H1 (cell line): ENCODE data around the gene UBAP1L. TPM values are rescaled to one million over a fixed set of nuclear protein-coding genes. Genes with fewer than 3 reads are reported as not detected.

Source experiments
- ASH2L ChIP-seq: fragments of 200-600, 300-600 bp; sonication (generic); IDR thresholded peaks from one replicate; pipeline ENCODE4 v1.7.1; 2017; ENCODE audit warnings: low read length
- BACH1 ChIP-seq: IDR thresholded peaks from 2 replicates; pipeline ENCODE4 v1.6.1; 2012; ENCODE audit warnings: low read length, improper control_type of control experiment
- CBX8 ChIP-seq: fragments of 300-800, 300-1000 bp; sonication (generic); IDR thresholded peaks from 2 replicates; pipeline ENCODE4 v1.7.1; 2016; ENCODE audit warnings: low read depth, low read length, borderline replicate concordance
- CREB1 ChIP-seq: IDR thresholded peaks from 2 replicates; pipeline ENCODE4 v1.6.1; 2012; ENCODE audit warnings: inconsistent platforms
- CTBP2 ChIP-seq: IDR thresholded peaks from 2 replicates; pipeline ENCODE4 v1.7.0; 2011; ENCODE audit warnings: borderline replicate concordance, mild to moderate bottlenecking, moderate library complexity, mixed read lengths, low read length; ENCODE audit not compliant: insufficient read depth, insufficient read length
- E2F6 ChIP-seq: IDR thresholded peaks from 2 replicates; pipeline ENCODE4 v1.6.1; 2012; ENCODE audit warnings: inconsistent platforms
- GABPA ChIP-seq: IDR thresholded peaks from 2 replicates; pipeline ENCODE4 v1.6.1; 2011; ENCODE audit warnings: mild to moderate bottlenecking, low read length, moderate library complexity, borderline replicate concordance; ENCODE audit not compliant: insufficient read depth
- GTF2F1 ChIP-seq: IDR thresholded peaks from 2 replicates; pipeline ENCODE4 v1.6.1; 2012; ENCODE audit warnings: low read depth, low read length, improper control_type of control experiment, borderline replicate concordance
- HDAC2 ChIP-seq, 2 experiments: fragments of 300-600 bp in 1 of 2; sonication (generic) in 1 of 2; IDR thresholded peaks; 2 replicates each; pipeline ENCODE4 v1.6.1; 2011 to 2012; ENCODE audit warnings: low read depth in 2 of 2, low read length in 2 of 2, mild to moderate bottlenecking in 2 of 2, moderate library complexity in 2 of 2, borderline replicate concordance in 1 of 2, inconsistent platforms in 1 of 2
- JUN ChIP-seq: IDR thresholded peaks from 2 replicates; pipeline ENCODE4 v1.6.1; 2011; ENCODE audit warnings: low read depth, mild to moderate bottlenecking, improper control_type of control experiment, low read length
- PHF8 ChIP-seq: fragments of 200-600 bp; sonication (generic); conservative IDR thresholded peaks from 2 replicates; pipeline ENCODE4 v1.7.1; 2012; ENCODE audit warnings: low read depth, mild to moderate bottlenecking, inconsistent platforms, low read length, moderate library complexity
- POLR2A ChIP-seq, 2 experiments: IDR thresholded peaks; 1 replicate in 1 of 2; 2 replicates in 1 of 2; pipeline ENCODE4 v1.6.1; 2011; ENCODE audit warnings: low read depth in 2 of 2, low read length in 2 of 2, mild to moderate bottlenecking in 2 of 2; ENCODE audit errors: control extremely low read depth in 1 of 2
- POU5F1 ChIP-seq: IDR thresholded peaks from 2 replicates; pipeline ENCODE4 v1.6.1; 2011; ENCODE audit warnings: low read depth, mild to moderate bottlenecking, low read length, moderate library complexity
- RFX5 ChIP-seq: IDR thresholded peaks from 2 replicates; pipeline ENCODE4 v1.6.1; 2011; ENCODE audit warnings: low read depth, low read length, improper control_type of control experiment, borderline replicate concordance
- RNF2 ChIP-seq: fragments of 200-900, 300-1000 bp; sonication (generic); IDR thresholded peaks from 2 replicates; pipeline ENCODE4 v1.7.1; 2016; ENCODE audit warnings: borderline replicate concordance, low read depth, mild to moderate bottlenecking, antibody characterized with exemption, low read length; ENCODE audit not compliant: poor library complexity, severe bottlenecking; ENCODE audit errors: missing control alignments
- RXRA ChIP-seq: IDR thresholded peaks from 2 replicates; pipeline ENCODE4 v1.6.1; 2011; ENCODE audit warnings: low read depth, mild to moderate bottlenecking, low read length, moderate library complexity; ENCODE audit not compliant: insufficient read depth
- SIN3A ChIP-seq, 2 experiments: IDR thresholded peaks in 1 of 2; conservative IDR thresholded peaks in 1 of 2; 2 replicates each; pipeline ENCODE4 v1.6.1; 2011 to 2012; ENCODE audit warnings: low read length in 2 of 2, improper control_type of control experiment in 1 of 2, low read depth in 1 of 2, mild to moderate bottlenecking in 1 of 2
- SUZ12 ChIP-seq: fragments of 200-600 bp; sonication (generic); IDR thresholded peaks from 2 replicates; pipeline ENCODE4 v1.6.1; 2012; ENCODE audit warnings: mild to moderate bottlenecking, inconsistent platforms, low read length, moderate library complexity, mixed read lengths
- TAF7 ChIP-seq: optimal IDR thresholded peaks from 2 replicates; pipeline ENCODE3; 2011; ENCODE audit warnings: low read depth, mild to moderate bottlenecking, inconsistent platforms, low read length, moderate library complexity, borderline replicate concordance
- TBP ChIP-seq: IDR thresholded peaks from 2 replicates; pipeline ENCODE4 v1.6.1; 2011; ENCODE audit warnings: low read depth, low read length, improper control_type of control experiment
- TEAD4 ChIP-seq: IDR thresholded peaks from 2 replicates; pipeline ENCODE4 v1.6.1; 2012; ENCODE audit warnings: low read depth, low read length, inconsistent platforms, mixed read lengths
- polyA plus RNA-seq, 7 experiments: library from polyadenylated mRNA; depleted of rRNA in 3 of 7; stranded (reverse) in 5 of 7; unstranded in 2 of 7; fragments of >200 nt in 5 of 7; fragments of 200-250 nt in 2 of 7; gene quantifications; 1 replicate in 5 of 7; 2 replicates in 1 of 7; 4 replicates in 1 of 7; pipeline versions ENCODE4 v1.2.1 to v1.2.3, GENCODE V29; 2011 to 2013; ENCODE audit warnings: missing spikeins in 2 of 7, mixed read lengths in 2 of 7
- total RNA-seq: library from RNA; stranded (reverse); fragmentation: NEBNext Ultra II Directional; extraction: Animal tissue kit (Norgen Biotek cat#: 25700); gene quantifications from 2 replicates; pipeline ENCODE4 v1.2.1, GENCODE V29; 2021
- TF ChIP-seq, protein P1 (sequence below): IDR thresholded peaks from 2 replicates; pipeline ENCODE4 v1.6.1; 2011; ENCODE audit warnings: low read depth, mild to moderate bottlenecking, low read length; ENCODE audit not compliant: insufficient read depth

The UBAP1L gene
- total and polyA plus RNA-seq, 2 of the 8 experiments (the other 6 are each of a cell fraction or from before 2014, with no cell fraction given), result 0.67 to 1.7 TPM

DNA sequence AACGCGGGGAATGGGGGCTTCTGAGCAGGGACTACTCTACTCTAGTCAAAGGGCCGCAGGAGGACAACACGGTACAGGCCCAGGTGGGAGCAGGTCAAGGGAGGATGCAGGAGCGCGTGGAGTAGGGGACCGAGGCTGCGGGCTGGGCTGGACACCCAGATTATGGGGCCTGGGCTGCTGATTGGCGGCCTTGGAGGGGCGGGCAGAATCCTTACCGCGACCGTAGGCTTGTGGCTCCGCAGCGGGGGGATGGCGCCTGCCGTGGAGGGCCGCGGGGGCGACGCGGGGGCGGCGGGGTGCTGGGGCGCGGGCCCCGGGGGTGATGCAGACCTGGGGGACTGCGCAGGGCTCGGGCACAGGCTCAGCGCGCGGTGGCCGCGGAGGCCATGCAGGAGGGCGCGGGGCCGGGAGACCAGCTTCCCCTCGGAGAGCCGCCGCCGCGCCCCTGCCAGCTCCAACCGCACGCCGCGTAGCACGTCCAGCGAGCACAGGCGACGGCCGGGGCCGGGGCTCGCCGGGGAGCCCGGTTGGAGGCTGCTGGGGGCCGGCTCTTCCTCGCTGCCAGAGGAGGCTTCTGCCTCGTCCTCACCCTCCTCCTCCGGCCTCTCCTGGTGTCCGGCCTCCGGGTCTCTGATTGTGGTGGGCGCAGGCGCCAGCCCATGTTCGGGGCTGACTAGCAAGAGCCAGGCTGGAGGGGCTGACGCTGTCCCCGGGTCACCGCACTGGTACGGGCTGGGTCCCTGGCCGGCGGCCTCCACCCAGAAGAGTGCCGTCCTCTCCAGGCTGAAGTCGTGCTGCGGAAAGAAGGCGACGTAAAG, 12.9 kb downstream of the UBAP1L start (continued):
- no peak for TF ChIP-seq CBX8
- no peak for TF ChIP-seq CREB1
- no peak for TF ChIP-seq TAF7
- TF ChIP-seq, protein P1, sequence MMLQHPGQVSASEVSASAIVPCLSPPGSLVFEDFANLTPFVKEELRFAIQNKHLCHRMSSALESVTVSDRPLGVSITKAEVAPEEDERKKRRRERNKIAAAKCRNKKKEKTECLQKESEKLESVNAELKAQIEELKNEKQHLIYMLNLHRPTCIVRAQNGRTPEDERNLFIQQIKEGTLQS, result no peak
- no peak for TF ChIP-seq RFX5
- no peak for TF ChIP-seq POU5F1
- TF ChIP-seq GABPA, result no peak
- no peak for TF ChIP-seq GTF2F1
- TF ChIP-seq TEAD4, result no peak
- peak in 1 of 2 experiments; percentile 39; a peak in 1 of 3 replicates for TF ChIP-seq POLR2A (IDR thresholded peaks at IDR 0.05; ENCODE audit: control extremely low read depth in 1 of 2, low read depth in 2 of 2, low read length in 2 of 2)
- no peak for TF ChIP-seq HDAC2 (IDR thresholded peaks at IDR 0.05; ENCODE audit: borderline replicate concordance in 1 of 2, low read depth in 2 of 2, low read length in 2 of 2)
- TF ChIP-seq RXRA, result no peak
- no peak for TF ChIP-seq SIN3A (conservative IDR thresholded peaks at IDR 0.05 in 1 of 2, IDR thresholded peaks at IDR 0.05 in 1 of 2; ENCODE audit: low read depth in 1 of 2, low read length in 2 of 2)
- no peak for TF ChIP-seq TBP
- TF ChIP-seq ASH2L, result peak; percentile 51
- peak; percentile 18; the same call in 1 of the 2 replicates for TF ChIP-seq PHF8
- no peak for TF ChIP-seq E2F6
- TF ChIP-seq CTBP2, result no peak
- no peak for TF ChIP-seq RNF2
- TF ChIP-seq BACH1, result no peak
- TF ChIP-seq SUZ12, result 0 out of 2 replicates have a peak, but pooled peaks have one; percentile 24
- TF ChIP-seq JUN, result no peak
